Left hindlimb (tissue), 1 donor: ENCODE measurements around the gene VKORC1L1.
"Not testable (repeated sequence)": the region's sequence is repeated elsewhere in the genome, so short reads cannot be mapped to it uniquely, and the experiment has no call there.

Experiments used
- DNase-seq: peaks from one replicate; pipeline ENCODE4 v3.0.0-alpha.2; 2018

VKORC1L1 gene

DNA sequence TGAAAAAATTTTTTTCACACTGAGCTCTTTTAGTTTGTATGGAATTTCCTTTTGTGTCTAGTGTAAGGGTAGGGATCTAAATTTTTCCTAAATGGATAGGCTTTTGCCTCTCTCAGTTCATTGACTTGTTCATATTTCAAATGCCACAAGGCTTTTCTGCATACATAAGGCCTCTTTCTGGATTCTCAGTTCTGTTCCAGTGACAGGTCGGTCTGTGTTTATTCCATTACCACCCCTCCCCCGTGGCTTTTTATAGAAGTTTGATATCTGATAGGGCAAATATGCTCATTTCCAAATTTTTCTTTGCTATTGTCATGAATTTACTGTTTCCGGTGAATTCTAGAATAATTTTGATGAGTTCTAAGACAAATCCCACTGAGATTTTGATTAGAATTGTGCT, 12.7 kb downstream of the VKORC1L1 start:
- not testable (repeated sequence) for DNase-seq

DNA sequence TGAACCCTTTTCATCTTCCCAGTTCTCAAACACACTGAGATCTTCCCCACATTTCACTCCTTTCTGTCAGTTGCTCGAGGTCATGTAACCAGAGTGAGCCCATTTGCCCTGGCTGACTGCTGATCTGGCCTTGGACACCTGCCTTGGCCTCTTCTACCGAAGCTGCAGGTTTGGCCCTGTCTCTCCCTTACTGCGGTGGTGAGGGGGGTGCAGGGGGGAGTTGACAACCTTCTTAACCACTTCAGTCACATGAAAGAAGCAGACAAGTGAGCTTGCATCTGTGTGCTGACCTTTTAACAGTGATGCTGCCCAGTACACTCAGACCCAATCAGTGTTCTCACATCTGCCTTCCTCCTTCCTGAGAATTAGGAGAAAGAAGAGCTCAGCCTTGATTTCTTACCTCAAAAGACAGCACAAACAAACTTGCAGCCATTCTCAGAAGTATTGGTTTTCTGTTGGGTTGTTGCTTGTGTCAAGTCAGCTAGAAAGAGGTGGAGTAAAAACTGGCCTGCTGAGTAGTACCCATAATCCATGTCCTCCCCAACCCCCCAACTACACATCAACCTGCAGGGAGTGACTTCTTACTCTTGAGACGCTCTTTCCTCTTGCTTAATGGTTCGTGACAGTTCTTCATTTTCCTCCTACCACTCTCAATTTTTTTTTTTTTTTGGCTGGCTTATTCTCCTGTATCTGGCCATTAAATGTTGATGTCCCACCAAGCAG, 15.7 kb downstream of the VKORC1L1 start:
- DNase-seq = not testable (repeated sequence)

DNA sequence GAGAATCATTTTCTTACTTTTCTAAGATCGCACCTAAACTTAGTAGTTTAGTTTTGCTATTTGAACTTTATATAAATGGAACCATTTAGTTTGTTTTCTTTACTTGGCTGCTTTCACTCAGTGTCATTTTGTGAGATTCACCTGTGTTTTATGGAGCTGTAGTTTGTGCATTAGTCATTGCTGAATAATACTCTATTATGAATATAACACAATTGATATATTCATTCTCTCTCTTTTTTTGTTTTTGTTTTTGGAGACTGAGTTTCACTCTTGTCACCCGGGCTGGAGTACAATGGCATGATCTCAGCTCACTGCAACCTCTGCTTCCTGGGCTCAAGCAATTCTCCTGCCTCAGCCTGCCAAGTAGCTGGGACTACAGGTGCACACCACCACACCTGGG, 16.8 kb downstream of the VKORC1L1 start:
- not testable (repeated sequence) for DNase-seq

DNA sequence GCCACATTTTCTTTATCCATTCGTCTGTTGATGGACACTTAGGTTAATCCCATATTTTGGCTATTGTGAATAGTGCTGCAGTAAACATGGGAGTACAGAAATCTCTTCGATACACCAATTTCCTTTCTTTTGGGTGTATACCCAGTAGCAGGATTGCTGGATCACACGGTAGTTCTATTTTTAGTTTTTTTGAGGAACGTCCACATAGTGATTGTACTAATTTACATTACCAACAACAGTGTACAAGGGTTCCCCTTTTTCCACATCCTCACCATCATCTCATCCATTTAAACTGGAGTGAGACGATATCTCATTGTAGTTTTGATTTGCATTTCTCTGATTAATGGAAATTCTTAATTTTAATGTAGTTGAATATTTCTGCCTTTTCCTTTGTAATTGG, 19.3 kb downstream of the VKORC1L1 start:
- no peak for DNase-seq

DNA sequence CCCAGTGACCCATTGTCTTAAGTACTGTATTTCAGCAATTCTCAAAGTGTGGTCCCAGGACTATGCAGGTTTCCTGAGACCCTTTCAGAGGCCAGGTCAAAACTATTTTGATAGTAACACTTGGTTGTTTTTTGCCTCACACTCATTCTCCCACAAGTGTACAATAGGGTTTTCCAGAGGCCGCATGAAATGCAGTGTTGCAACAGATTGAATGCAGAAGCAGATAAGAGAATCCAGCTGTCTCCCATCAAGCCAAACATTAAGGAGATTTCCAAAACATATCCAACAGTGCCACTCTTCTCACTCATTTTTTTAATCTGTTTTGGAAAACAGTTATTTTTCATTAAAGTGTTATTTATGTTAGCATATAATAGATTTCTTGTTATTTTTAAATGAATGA, 20.0 kb downstream of the VKORC1L1 start:
- no peak for DNase-seq

DNA sequence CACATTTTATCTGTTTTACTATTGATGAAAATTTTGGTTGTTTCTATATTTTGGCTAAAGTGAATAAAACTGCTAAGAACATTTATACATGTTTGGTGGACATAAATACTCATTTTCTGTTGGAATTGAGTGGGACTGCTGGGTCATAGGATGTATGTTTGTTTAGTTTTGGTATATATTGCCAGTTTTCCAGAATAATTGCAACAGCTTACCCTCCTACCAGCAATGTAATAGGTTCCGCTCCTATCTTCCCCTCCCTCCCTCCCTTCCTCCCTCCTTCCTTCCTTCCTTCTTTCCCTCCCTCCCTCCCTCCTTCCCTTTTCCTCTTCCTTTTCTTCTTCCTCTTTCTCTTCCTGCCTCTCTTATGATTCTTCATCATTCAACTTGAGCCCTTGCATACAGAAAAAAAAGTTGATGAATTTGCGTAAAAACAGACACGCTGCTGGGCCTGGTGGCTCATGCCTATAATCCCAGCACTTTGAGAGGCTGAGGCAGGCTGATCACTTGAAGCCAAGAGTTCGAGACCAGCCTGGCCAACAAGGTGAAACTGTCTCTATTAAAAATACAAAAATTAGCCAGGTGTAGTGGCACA, 23.5 kb downstream of the VKORC1L1 start:
- no peak for DNase-seq

DNA sequence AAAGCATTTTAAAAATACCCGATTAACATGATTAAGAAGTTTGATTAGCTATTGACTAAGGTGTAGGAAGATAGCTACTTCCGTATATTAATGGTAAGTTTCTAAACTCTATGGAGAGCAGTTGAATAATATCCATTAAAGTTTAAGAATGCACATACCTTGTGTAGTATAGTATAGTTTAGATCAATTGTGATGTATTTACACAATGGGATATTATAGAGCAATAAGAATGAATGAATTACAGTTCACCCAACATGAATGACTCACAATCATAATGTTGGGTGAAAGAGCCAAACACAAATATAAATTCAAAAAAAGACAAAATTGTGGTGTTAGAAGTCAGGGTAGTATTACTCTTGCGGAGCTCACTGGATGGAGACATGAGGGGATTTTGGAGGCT, 24.4 kb downstream of the VKORC1L1 start:
- not testable (repeated sequence) for DNase-seq

DNA sequence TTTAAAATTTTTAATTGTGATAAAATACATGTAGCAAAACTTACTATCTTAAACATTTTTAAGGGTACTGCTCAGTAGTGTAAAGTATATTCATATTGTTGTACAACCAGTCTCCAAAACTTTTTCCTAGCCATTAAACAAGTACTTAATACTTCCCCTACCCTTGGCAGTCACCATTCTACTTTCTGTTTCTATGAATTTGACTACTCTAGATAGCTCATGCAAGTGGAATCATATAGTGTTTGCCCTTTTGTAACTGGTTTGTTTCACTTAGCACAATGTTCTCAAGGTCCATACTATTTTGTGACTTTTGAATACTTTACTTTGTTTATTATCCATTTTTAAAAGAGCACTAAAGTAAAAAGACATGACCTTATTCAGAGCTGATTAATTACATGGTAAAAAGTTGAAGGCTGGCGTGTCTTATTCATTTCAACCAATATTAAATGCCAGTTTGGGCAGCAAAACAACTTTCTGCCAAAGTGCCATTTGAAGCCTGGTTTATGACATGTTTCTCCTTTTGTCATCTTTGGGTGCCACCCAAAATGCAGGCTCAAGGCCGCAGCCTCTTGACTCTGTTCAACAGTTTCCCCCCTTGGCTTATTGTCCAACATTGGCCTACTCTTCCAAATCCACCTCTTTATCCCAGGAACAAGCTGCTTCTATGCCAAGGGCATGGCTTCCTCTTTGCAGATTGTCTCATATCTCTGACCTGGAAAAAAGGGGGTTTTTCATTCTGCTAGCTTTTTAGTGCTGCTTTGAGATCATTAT, 26.0 kb downstream of the VKORC1L1 start:
- DNase-seq = not testable (repeated sequence)

DNA sequence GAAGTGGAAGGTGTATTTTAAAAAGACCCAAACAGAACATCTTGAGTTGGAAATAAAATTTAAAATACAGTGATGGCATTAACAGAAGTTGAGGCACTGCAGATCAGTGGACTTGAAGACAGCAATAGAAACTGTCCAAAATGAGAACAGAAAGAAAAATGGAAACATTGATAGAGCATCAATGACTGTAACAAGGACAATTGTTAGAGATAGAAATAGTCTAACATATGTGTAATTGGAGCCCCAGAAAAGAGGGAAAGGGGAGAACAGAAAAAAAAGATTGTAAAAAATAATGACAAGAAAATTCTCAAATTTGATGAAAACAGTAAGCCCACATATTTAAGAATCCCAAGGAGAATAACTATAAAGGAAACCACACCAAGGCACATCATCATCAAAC, 29.4 kb downstream of the VKORC1L1 start:
- DNase-seq = no peak

DNA sequence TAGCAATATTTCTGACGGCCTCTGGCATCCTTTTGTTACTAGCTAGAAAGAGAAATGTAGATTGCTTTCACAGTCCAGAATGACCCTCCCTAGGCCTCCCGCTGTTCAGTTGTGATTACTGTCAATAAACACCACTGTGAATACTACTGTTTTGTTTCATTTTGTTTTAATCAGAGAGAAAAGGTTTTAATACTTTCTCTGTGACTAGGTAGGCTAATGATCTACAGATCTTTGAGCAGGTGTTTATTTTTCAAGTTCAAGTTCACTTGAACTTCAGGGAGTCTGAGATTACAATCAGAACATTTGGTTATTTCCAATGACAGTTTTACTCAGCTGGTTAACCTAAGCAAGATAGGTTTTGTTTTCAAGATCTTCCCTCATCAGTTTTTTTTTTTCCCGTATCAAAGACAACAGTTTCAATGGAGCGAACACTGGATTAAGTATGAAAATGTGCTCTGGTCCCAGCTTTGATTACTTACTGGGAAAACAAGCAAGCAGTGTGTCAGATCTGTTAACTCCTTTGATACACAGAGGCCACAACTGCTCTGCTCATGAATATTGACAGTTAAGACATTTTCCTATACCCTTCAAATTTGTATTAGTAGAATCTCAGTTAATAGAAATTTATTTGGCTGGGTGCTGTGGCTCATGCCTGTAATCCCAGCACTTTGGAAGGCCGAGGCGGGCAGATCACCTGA, 34.8 kb downstream of the VKORC1L1 start:
- no peak for DNase-seq

DNA sequence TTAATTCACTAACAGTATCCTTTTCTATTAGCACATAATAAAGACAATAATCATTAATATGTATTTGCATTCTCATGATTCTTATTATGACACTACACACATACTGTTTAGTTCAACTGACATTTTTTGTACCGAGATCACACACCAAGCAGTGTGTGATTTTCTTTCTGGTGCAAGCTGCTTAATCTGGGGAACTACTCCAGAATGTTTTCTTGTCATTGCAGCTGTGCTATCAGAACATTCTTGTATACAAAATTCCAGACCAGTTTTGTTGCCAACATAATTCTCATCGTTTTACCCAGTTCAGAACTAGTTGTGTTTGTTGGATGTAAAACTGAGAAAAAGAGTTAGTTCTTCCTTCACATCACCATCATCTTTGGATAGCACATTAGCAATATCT, 37.4 kb downstream of the VKORC1L1 start:
- DNase-seq = no peak

DNA sequence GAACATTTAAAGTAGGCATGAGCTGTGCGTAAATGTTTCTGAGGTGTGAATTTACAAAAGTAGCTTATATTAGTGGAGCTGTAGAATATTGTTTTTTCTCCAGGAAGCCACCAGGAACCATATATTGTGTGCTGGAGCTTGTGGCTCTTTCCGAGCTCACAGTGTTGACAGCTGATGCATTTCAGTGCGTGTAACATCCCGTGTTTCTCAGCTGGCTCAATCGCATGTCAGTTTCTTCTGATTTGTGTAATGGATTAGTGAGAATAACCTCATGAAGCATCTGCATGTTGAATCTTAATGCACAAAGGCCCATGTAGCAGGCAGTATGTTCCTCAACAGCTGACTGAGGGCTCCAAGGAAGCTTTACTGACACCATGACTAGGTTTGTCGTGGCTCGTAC, 39.4 kb downstream of the VKORC1L1 start:
- DNase-seq = no peak

DNA sequence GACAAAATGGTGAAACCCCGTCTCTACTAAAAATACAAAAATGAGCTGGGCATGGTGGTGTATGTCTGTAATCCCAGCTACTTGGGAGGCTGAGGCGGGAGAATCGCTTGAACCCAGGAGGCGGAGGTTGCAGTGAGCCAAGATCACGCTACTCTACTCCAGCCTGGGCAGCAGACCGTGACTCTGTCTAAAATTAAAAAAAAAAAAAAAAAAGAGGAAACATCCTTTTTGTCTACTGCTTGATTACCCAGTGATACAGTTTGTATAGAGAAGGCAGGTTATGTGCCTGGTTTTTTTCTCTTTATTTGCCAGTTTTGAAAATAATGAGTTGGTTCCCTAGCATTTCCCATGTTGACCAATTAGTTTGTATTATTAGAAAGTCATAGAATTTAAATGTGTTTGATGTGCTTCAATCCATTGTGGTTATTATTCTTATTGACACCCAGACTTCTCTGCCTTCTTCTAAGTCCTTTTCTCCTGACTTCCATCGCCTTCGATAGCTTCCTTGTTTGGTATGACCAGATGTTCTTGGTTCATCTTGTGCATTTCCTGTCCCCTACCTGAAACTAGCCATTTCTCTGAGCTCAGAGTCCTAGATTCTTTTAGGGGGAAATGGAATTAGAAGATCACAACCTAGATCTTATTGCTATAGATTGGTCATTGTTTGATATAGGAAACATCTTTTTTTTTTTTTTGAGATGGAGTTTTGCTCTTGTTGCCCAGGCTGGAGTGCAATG, 43.2 kb downstream of the VKORC1L1 start:
- DNase-seq = no peak

DNA sequence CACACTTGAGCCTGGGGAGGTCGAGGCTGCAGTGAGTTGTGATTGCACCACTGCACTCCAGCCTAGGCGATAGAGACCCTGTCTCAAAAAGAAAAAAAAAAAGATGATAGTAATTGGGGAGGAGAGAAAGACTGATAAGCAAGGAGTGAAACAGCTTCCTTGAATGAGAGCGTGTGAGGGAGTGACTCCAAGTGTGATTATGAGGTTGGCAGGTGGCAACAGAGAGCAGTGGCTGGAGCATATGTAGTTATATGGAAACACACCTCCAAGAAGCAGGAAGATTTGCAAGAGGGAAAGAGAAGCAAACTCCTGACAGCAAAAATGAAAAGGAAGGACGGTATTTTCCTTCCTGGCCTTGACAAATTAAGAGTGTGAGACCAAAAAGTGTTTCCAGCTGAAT, 50.4 kb downstream of the VKORC1L1 start:
- DNase-seq = no peak

DNA sequence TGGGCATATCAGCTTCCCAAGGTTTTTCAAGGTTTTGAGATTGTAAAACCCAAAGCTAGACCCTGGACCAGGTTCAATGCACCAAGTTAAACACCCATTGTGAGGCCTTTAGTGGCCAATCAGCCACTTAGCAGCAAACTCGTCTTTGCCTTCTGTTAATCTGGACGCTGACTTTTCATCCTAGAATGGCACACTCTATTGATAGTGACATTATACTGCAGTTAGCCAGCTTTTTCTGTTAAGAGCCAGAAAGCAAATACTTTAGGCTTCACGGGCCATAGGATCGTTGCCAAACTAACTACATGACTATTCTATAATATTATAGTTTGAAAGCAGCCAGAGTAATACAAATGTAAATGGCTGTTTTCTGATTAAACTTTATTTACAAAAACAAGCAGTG, 51.3 kb downstream of the VKORC1L1 start:
- DNase-seq = no peak

DNA sequence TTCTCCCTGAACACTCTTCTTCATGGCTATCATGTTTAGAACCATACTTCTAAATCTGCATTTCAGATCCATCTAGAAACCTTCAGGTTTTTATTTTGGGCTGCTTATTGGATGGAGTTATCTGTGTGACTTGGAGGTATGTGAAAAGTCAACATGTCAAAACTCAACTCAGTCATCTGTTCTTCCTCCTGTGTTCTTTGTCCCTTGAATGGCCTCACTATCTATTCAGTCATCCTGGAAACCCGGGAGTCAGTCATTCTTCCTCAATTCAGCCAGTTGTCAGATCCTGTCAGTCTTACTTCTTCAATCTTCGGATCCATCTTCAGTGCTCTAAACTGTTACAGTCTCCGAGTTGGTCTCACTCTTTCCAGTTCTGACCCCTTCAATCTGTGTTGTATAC, 52.2 kb downstream of the VKORC1L1 start:
- DNase-seq = no peak

DNA sequence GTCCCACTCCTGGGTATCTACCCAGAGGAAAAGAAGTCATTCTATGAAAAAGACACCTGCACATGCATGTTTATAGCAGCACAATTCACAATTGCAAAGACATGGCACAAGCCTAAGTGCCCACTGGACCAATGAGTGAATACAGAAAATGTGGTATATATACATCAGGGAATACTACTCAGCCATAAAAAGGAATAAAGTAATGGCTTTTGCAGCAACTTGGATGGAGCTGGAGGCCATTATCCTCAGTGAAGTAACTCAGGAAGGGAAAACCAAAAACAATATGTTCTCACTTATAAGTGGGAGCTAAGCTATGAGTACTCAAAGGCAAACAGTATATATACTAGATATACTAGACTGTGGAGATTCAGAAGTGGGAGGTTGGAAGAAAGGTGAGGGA, 53.7 kb downstream of the VKORC1L1 start:
- no peak for DNase-seq

DNA sequence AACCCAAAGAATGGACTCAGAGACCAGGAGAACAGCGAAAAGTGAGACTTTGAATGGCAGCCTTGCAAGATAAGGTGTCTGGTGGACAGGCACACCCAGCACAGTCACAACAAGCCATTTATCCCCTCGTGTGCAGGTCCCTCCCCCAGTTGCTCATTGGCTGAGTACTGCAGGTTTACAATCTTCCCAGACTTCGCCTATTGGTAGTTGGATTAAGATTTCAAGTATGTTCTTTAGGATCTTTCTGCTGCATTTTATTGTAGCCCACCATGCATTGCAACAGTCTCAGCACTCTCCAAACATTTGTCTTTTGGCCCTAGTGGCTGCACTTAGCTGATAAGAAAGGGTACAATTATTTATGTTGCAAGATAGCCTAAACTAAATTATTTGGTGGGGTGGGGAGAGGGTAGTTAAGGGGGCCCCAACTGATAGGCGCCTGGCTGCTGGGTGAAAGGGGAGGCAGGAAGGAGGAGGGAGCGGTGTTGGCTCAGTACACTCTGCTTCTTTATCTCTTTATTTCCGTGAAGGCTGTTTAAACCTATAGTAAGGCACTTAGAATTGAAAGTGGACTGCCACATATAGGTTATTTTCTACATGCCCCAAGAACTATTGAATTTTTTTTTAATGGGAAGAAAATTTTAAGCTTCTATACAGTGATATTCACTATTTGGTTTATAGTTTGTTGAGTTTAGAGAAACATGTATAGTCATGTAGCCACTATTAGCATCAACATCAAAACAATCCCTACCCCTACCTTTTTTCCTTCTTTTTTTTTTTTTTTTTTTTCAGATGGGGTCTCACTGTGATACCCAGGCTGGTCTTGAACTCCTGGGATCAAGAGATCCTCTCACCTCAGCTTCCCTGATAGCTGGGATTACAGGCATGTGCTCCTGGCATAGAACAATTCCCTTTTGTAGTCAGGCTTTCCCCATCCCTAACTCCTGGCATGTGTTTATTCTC, 54.9 kb downstream of the VKORC1L1 start:
- DNase-seq = no peak

DNA sequence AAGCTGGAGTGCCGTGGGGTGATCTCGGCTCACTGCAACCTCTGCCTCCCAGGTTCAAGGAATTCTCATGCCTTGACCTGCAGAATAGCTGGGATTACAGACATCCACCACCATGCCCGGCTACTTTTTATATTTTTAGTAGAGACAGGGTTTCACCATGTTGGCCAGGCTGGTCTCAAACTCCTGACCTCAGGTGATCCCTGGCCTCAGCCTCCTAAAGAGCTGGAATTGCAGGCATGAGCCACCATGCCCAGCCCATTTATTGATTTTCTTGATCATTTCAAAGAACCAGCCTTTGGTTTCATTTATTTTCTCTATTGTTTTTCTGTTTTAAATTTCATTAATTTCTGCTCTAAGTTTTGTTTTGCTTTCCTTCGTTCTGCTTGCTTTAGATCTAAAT, 58.8 kb downstream of the VKORC1L1 start:
- no peak for DNase-seq

DNA sequence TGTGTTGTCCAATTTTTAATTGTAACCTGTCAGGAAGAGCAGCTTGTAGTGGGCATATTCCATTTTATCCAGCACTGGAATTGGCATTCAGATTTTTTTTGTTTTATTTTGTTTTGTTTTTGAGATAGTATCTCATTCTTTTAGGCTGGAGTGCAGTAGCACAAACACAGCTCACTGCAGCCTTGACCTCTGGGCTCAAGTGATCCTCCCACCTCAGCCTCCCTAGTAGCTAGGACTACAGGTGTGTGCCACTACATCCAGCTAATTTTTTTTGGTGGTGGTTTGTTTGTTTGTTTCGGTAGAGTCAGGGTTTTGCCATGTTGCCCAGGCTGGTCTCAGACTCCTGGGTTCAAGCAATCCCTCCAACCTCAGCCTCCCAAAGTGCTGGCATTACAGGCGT, 64.4 kb downstream of the VKORC1L1 start:
- DNase-seq = no peak

DNA sequence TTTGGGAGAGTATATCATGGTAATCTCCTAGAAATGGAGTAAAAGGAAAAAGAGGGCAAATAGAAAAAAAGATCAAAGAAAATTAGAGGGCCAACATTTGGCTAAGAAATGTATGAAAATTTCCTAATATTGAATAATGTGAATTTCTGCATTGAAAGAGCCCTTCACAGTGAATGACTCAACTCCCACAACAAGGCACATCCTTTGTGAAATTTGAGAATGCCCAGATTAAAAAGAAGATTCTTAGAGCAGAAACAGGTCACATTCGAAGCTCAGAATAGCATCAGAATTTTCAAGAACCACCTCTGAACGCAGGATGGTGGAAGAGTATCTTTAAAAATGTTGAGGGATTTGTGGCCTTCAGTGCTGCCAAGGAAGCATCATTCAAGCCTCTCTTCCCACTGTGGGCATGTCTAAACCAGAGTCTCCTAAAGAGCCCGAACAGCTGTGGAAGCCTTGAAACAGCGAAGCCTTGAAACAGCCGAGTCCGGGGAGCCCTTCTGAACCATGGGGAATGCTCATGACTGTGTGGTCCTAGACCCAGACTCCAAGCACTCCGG, 65.5 kb downstream of the VKORC1L1 start:
- DNase-seq = no peak
